Activated CD4-positive, alpha-beta T cell treated with anti-CD3 and anti-CD28 coated beads, Interleukin-2, amount 50 U/mL, for 4 hours (primary cell): ENCODE measurements around the gene CYB5R3.
A peak's percentile ranks its signal among the peaks of the same experiment; 100 is the strongest.

Experiments used
- DNase-seq, 2 experiments: peaks; one replicate each; pipeline ENCODE4 v3.0.0-alpha.2; 2020

The CYB5R3 gene

DNA sequence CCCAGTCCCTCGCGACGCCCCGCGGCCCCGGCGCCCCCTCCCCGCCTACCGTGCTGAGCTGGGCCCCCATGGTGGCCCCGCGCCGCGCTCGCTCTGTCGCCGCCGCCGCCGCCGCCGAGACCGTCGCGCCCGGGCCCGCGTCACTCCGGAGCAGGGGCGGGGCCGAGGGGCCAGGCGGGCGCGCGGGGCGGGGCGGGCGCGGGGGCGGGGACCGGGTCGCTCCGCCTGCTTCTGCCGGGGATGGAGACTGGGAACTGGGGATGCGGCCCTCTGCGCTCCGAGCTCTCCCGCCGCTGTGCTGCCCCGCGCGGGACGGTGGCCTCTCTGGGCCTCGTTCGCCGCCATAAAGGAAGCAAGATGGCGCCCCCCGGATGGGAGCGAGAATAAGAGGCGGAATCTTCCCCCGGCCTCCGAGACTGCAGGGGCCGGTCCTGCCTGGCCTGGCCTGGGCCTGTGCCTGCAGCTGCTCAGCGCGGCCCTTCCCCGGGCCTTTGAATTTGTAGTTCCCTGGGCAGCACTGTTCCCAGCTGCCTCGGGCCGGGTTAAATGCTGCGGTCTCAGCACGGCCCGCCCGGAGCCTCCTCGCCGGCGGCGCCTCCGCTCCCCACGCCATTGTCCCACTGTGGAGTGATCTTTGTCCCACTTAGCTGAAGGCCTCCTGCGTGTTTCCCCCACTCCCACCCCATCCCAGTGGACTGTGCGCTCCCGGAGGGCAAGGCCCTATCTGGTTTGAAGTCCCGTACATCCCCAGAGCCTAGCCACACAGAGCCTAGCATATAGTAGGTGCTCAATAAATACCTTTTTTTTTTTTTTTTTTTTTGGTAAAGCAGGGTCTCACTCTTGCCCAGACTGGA, at the start of gene CYB5R3:
CYB5R3 (minus strand) TSS at position 147 of the 854 bp plus-strand sequence; CDS start at position 70, 77 bp downstream.
- DNase-seq: peak; percentile 62 to 63

DNA sequence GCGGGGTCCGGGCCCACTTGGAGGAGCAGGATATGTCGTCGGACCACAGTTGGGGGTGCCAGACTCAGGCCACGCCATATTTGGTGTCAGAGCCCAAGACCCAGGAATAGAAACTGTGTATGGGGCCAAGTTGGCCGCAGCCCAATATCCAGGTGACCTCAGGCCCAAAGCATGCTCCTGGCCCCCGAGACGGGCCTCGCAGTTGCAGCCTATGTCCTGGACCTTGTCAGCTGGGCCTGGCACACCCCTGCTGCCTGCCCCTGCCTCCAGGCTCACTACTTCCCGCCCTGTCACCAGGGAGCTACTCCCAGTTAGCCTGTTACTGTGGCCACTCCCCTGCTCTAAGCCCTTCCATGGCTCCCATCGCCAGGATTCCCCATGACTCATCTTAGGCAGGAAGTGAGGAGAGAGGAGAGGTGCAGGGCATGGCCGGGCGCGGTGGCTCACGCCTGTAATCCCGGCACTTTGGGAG, 48.4 kb upstream of the CYB5R3 start:
- no peak for DNase-seq

DNA sequence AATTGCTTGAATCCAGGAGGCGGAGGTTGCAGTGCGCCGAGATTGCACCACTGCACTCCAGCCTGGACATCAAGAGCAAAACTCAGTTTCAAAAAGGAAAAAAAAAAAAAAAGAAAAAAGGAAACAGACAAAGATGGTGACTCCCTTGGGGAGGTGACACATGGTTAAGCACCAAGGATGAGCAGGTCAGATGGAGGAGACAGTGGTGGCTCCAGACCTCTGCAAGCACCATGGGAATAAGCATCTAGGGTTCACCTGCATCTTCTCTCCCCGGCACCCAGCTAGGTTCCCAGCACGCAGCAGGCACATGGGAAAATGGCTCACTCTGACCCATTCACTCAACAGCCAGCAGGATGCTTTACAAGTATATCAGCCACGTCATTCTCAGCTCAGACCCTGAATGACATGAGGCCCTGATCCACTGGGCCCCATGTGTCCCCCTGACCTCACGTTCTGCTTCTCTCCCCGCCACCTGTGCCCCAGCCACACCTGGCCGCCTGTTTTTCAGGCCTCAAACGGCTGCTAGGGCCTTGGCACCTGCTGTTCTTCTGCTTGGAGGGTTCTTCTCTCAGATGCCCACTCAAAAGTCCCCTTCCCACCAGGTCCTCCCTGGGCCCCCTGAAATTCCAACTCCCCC, 47.3 kb upstream of the CYB5R3 start:
- DNase-seq: no peak

DNA sequence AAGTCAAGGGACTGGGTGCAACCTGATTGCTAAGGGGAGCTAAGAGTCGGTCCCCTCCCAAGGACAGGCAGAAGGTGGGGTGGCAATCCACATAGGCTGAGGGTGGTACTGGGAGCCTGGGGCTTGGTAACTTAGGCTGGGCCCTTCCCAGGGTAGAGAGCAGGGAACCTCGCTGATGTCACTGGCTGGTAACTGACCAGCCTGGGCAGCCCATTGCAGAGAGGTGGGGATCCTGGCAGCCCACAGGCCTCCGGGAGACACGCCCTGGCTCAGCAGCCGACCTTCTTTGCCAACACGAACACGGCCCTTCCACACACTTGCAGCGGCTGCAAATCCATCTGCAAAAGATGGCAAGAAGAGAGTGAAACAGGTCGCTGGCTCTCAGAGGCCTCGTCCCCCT, 46.1 kb upstream of the CYB5R3 start:
- DNase-seq: no peak

DNA sequence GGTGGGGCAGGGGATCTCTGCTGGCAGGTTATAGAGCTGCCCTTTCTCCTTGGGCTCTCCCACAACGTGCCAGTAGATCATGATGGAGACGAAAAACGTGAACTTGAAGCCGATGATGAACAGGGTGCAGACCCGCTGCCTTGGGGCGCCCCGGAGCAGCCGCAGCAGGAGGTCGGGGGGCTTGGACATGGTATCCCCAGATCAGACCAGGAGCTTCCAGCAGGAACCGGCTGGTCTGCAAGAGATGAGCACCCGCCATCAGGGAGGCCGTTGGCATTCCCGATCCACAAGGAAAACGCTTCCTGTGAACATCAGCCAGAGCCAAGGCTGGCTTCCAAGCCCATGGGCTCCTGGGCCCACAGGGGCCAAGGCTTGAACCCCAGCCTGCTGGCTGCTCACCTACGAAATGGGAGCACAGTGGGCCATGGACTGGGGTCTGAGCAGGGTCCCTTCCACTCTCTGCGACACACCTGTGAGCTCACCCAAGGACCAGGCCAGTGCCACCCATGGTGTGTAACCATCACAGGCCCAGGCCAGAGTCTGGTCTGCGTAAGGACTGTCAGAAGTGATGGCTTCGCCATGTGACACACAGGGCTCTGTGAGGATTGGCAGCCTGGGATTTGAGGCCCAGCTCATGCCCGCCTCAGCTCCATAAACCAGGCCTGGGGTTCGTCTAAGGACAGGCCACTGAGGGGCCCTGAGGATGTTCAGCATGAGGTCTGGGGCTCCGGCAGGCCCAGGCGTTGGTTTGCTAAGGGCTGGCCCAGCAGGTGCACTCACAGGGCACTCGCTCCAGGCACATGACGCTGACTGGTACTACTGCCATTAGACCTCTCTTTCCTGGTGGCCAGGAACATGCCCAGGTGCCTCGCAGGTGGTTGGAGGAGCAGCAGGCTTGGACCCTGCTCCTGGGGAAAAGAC, 44.8 kb upstream of the CYB5R3 start:
- DNase-seq: no peak

DNA sequence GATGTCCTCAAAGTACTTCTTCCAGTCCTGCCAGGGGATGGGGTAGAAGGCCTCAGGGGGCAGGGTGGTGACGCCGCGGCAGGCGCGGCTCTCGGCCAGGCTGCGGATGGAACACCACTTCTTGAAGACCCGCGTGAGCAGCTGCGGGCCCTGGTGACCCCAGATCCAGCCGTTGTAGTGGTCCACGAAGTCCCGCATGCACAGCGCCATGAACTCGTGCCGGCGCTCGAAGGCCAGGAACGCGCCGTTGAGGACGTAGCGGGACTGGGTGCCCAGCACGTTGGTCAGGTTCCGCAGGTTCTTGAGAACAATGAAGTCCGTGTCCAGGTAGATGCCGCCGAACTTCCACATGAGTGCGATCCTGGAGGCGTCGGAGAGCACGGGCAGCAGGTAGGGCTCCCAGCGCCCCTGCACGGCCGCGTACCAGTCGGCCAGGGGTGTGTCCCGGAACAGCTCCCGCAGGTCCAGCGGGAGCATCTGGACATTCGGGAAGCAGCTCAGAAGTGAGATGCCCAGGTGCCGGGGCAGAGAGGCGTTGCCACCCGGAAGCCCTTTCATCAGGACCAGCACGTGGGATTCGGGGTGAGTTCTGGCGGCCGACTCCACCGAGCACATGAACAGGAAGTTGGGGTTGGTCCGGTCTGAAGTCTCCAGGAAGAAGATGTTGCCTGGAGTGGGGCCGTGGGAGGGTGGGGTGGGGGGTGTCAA, 44.0 kb upstream of the CYB5R3 start:
- DNase-seq: no peak

GRCh38 chr22:42692239-42693054, 43.3 kb upstream of the CYB5R3 start:
- no peak for DNase-seq

- no peak for DNase-seq
Measured at GRCh38 chr22:42691440-42691839, 42.2 kb upstream of the CYB5R3 start.

DNA sequence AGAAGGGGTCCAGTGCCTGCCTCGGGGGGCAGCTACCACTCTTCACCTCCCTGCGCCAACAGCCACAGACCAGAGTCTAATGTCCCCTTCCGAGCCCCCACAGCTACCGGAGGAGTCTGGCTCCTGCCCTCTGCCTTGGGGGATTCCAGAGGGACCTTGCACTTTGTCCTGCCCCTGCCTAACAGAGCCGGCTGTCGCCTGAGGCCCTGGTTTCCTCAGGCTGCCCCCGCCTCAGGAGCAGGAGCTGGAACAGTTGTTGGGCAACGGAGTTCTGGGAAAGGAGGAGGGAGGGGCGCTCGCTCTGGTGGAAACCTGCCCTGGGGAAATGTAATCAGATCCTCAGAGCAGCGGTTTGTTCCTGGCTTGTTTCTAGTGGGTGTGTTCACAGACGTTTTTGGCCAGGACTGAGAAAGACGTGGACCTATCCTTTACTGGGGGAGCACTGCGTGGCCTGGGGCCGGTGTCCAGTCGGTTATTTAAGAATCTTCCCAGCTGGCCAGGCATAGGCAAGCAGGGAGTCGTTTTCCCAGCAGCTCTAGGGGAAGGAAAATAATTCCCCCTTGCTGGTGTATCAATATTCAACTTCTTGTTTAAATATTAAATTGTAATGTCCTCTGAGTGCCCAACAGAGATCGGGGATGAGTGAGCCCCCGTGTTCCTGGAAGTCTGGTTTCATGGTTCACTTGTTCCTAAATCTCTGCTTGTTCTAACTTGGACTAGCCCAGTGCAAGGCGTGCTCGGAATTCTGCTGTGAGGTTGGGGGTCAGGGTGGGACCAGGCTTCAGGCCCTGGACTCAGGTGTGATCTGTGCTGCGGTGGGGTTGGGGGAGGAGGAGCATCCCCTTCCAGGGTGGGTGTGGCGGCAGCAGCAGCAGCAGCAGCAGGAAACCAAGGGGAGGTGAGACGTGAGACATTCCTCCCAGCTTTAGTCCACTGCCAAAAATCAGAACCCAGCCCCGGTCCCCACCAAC, 39.3 kb upstream of the CYB5R3 start:
- DNase-seq: no peak

- DNase-seq: no peak
Measured at GRCh38 chr22:42686756-42687491, 37.7 kb upstream of the CYB5R3 start.

- DNase-seq: no peak
Measured at GRCh38 chr22:42685941-42686653, 36.9 kb upstream of the CYB5R3 start.

- no peak for DNase-seq
Measured at GRCh38 chr22:42684462-42685195, 35.4 kb upstream of the CYB5R3 start.

- no peak for DNase-seq
Measured at GRCh38 chr22:42683578-42684283, 34.5 kb upstream of the CYB5R3 start.

DNA sequence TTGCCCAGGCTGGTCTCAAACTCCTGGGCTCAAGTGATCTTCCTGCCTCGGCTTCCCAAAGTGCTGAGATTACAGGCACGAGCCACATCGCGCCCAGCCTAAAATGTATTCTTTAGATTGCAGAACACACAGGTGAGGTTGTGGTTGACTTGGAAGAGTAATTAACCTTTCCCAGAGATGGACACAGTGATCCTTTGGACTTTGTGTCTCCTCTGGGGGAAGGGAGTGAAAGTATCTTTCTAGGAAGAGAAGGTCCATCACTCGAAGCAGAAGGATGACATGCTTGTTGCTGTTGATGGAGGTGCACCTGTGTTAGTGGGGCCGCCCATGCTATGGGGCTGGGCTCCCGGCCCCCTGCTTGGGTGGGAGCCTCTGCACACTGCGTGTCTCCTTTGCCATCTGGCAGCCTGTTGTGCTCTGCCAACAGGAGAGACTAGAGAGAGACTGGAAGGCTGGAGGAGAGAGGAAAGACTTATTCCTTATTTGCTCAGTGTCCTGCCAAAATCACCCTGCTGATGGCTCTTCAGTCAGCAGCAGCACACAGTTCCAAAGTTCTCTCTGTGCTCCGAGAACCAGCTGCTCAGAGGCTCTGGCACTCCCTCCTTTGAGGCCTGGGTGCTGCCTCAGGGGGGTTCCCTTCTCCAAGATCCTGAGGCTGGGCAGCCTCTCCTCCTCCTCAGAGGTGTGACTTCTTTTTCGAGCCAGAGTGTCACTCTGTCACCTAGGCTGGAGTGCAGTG, 33.1 kb upstream of the CYB5R3 start:
- DNase-seq: no peak

DNA sequence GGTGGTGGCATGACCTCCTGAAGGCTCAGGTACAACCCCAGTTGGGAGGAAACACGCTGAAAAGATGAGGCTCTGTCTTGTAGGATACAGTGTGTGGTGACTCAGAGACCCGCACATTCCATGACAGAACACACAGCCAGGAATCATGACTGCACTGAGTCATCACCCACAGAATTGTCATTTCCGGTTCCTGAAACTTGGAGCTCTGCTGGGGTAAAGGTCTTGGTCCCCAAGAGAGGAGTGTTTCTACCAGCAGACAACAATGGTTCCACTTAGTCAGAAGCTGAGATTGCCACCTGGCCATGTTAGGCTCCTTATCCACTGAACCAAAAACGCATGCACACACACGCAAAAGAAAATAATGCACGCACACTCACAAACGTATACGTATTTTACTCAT, 31.5 kb upstream of the CYB5R3 start:
- no peak for DNase-seq

- no peak for DNase-seq
Measured at GRCh38 chr22:42679691-42680090, 30.5 kb upstream of the CYB5R3 start.

GRCh38 chr22:42678894-42679293, 29.7 kb upstream of the CYB5R3 start:
- no peak for DNase-seq
